ENCODE measurements around the gene RGL3. TPM values are rescaled to one million over a fixed set of nuclear protein-coding genes. Genes with fewer than 3 reads are reported as not detected.
A peak's percentile ranks its signal among the peaks of the same experiment; 100 is the strongest.

Gene RGL3
- total RNA-seq, 3 donors from 2014 or later, result 3.7 to 18.4 (median 9.8) TPM

- Histone ChIP-seq H3K9me3 (no peaks in the 10 kb centered on the region), H3K36me3 (no peaks in the 10 kb centered on the region), H3K4me3 (no peak overlapping the region), H3K27ac (peak overlapping the region; percentile 26 to 64), H3K4me1 (peaks cover 6 to 17% of the 10 kb centered on the region in 2 donors), H3K27me3 (peaks cover 3 to 13% of the 10 kb centered on the region in 2 donors)
- no peak for DNase-seq (ENCODE audit: low spot score in 2 of 2)
- TF ChIP-seq POLR2A (IDR thresholded peaks at IDR 0.05), result no peak
- TF ChIP-seq POLR2AphosphoS5 (IDR thresholded peaks at IDR 0.05), result no peak
- TF ChIP-seq CTCF (IDR thresholded peaks at IDR 0.05), result peak in 2 of 3 donors; percentile 37 to 46
- intact Hi-C loops (cut with DNase I; ENCODE audit: low total_unique reads), result no loop called here
These were observed 40.6 kb downstream of the RGL3 start for GRCh38 chr19:11378319-11379189.

- TF ChIP-seq POLR2A (IDR thresholded peaks at IDR 0.05) (no peak), CTCF (IDR thresholded peaks at IDR 0.05) (no peak)
- Histone ChIP-seq H3K36me3 (no peaks in the 10 kb centered on the region), H3K4me1 (peaks cover 6 to 9% of the 10 kb centered on the region in 2 donors), H3K9me3 (no peaks in the 10 kb centered on the region), H3K4me3 (no peak overlapping the region), H3K27me3 (peaks cover 3 to 5% of the 10 kb centered on the region in 2 donors), H3K27ac (peak overlapping the region in 1 of 2 donors; percentile 64)
- intact Hi-C loops (cut with DNase I; ENCODE audit: low total_unique reads), result no loop called here
- DNase-seq (ENCODE audit: low spot score in 2 of 2), result no peak
These were observed 41.4 kb downstream of the RGL3 start for GRCh38 chr19:11377756-11378155.

- no peak overlapping the region for H3K4me3 ChIP-seq
- H3K4me1 ChIP-seq, result peaks cover 6 to 9% of the 10 kb centered on the region in 2 donors
- TF ChIP-seq POLR2A (IDR thresholded peaks at IDR 0.05), result no peak
- TF ChIP-seq POLR2AphosphoS5 (IDR thresholded peaks at IDR 0.05), result no peak
- TF ChIP-seq CTCF (IDR thresholded peaks at IDR 0.05), result no peak
- H3K36me3 ChIP-seq, result no peaks in the 10 kb centered on the region
- H3K27me3 ChIP-seq, result peaks cover 0 to 3% of the 10 kb centered on the region in 2 donors
- no peaks in the 10 kb centered on the region for H3K9me3 ChIP-seq
- intact Hi-C loops (cut with DNase I; ENCODE audit: low total_unique reads), result no loop called here
- H3K27ac ChIP-seq, result peak overlapping the region; percentile 35 to 67
- DNase-seq (ENCODE audit: low spot score in 2 of 2), result no peak
These were observed 41.9 kb downstream of the RGL3 start for GRCh38 chr19:11377237-11377636.

GRCh38 chr19:11375143-11375948 is 43.8 kb downstream of the RGL3 start:
- TF ChIP-seq POLR2A (IDR thresholded peaks at IDR 0.05), result no peak
- TF ChIP-seq CTCF (IDR thresholded peaks at IDR 0.05), result no peak
- peak in 1 of 3 donors; percentile 12 for TF ChIP-seq POLR2AphosphoS5 (IDR thresholded peaks at IDR 0.05)
- peak in 1 of 2 donors; percentile 56 for DNase-seq (ENCODE audit: low spot score in 2 of 2)
- no peaks in the 10 kb centered on the region for H3K36me3 ChIP-seq
- peaks cover 0 to 6% of the 10 kb centered on the region in 2 donors for H3K4me1 ChIP-seq
- peak overlapping the region; percentile 60 to 64 (median 63) for H3K4me3 ChIP-seq
- H3K27ac ChIP-seq, result peak overlapping the region; percentile 91 to 97
- intact Hi-C loops (cut with DNase I; ENCODE audit: low total_unique reads), result no loop called here
- no peaks in the 10 kb centered on the region for H3K27me3 ChIP-seq
- H3K9me3 ChIP-seq, result no peaks in the 10 kb centered on the region

Data from breast epithelium (tissue), 4 donors.